Posterior vena cava (tissue), 2 donors: ENCODE data around the gene LRRC34. TPM values are rescaled to one million over a fixed set of nuclear protein-coding genes. Genes with fewer than 3 reads are reported as not detected.

Source experiments
- DNase-seq: peaks from one replicate; pipeline ENCODE4 v3.0.0-alpha.2; 2020; ENCODE audit warnings: low spot score
- intact Hi-C, 2 donors: fragments of 100-400 bp; cut with DNase I; formaldehyde crosslinking; loops; one replicate each; pipeline versions ENCODE4 v1.14.1 to v1.14.2; 2022 to 2023
- total RNA-seq, 2 donors: library from RNA; stranded (reverse); fragmentation: NEBNext Ultra II Directional; extraction: Animal tissue kit (Norgen Biotek cat#: 25700); gene quantifications; one replicate each; pipeline ENCODE4 v1.2.1, GENCODE V29; 2021
- donor health status: DM: yes; HTN: yes; CAD: no.
- donor health status: DM: yes; HTN: yes; CAD: no.

Gene LRRC34
- total RNA-seq, 2 donors from 2014 or later = 1.9 to 4.8 TPM

DNA sequence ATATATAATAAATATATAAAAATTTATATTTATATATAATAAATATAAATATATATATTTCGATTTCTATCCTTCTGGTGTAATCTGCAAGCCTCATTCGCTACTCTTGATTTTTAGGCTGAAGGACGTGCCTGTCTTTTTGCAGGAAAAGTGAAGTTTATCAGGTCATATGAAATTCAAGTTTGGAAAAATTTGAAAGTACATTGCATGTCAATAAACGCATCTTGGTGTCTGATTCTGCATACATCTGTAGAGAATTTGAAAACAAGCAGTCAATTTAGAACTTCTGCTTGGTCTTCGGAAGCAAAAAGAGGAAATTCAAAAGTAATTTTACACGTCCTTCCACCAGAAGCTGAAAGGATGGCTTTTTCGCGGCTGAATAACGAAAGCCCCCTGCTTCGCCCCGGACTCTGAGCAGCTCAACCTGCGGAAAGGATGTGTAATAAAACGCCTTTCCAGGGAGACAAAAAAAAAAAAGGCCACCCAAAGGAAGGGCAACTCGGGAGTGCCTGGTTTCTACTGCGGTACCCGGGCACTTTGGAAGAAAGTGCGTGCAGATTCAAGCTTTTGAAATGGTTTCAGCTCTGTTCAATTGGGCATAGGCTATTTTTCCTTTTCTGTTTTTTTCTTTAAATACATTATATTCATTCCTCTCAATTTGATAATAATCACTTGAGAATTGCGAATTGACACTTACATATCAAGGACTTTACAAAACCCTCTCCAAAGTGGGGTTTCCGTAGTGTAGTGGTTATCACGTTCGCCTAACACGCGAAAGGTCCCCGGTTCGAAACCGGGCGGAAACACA, 41.0 kb downstream of the LRRC34 start:
- intact Hi-C loops = no loop called here
- no peak for DNase-seq

DNA sequence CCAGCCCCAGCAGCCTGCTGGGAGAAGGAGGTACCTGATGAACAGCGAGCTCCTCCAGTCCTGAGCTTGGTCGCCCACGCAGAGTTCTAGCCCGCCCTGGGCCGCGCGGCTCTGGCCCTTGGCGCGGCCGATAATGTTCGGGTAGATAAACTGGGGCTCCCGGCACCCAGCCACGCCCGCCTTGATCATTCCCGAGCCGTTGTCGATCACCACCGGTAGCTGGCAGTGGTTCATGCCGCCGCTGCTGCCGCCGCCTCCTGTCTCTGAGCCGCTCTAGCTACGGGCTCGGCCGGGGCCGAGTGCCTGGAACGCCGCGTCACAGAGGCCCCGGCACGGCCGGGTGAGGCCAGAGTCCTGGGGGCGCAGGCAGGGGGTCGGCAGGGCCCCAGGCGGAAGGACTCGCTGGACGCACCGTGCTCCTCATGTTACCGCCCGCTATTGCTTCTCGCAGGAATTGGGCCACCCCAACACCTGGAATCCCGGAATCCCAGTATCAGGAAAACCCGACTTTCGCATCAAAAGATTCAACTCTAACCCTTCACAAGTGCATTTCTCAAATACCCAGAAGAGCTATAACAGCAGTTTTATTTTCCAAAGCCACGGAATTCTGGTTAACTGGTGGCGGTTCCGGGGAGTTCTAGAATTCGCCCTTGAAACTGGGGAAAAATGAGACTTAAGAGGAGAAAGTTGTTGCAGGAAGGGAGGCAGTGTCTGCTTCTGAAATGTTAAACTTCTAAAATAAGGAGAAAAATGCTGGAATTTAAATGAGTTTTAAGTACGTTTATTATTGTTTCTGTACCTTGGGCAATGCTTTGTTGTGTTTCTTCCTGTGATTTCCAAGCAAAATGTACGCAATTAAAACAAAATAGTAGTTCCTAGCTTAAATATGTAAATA, 43.2 kb downstream of the LRRC34 start, which contains the start of gene ACTRT3:
Gene ACTRT3 (minus strand): TSS at position 275 of the 895 bp plus-strand sequence. CDS start 41 bp downstream, at position 234.
- intact Hi-C loops = no loop called here
- DNase-seq = peak; percentile 92

DNA sequence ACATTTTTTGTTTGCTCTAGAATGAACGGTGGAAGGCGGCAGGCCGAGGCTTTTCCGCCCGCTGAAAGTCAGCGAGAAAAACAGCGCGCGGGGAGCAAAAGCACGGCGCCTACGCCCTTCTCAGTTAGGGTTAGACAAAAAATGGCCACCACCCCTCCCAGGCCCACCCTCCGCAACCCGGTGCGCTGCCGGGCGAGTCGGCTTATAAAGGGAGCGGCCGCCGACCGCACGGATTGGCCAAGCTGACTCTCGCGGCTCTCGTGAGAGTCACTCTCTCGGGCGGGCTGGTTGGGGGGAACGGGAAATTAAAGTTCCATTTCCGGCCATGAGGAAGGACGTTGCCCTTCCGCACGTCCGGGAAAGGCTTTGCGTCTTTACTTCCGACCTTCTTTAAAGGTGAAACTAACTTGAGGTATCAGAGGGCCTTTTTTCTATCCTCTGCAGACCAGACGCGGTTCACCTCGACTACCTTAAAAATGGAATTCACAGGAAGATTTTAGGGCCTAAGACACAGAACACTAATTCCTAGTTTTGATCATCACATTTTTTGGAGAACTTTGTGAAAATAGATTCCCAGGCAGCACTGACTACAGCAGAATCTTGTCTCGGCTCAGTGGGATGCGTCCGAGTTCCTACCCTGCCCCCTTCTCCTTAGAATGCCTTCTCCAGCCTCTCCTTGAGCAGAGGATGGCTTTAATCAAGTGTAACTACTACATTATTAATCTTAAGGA, 47.7 kb downstream of the LRRC34 start, which contains the start of gene TERC:
Gene TERC (minus strand): TSS at position 179 of the 731 bp plus-strand sequence.
- intact Hi-C loops = no loop called here
- peak; percentile 98 for DNase-seq

DNA sequence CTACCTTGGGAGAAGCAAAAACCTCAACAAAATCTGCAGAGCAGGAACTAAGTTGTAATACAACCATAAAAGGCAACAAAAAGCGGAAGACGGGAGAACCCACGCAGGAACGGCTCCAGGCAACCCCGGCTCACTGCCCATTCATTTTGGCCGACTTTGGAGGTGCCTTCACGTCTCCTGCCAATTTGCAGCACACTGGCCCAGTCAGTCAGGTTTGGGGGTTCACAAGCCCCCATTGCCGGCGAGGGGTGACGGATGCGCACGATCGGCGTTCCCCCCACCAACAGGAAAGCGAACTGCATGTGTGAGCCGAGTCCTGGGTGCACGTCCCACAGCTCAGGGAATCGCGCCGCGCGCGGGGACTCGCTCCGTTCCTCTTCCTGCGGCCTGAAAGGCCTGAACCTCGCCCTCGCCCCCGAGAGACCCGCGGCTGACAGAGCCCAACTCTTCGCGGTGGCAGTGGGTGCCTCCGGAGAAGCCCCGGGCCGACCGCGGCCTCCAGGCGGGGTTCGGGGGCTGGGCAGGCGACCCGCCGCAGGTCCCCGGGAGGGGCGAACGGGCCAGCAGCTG, 48.3 kb downstream of the LRRC34 start:
- intact Hi-C loops = no loop called here
- peak; percentile 91 for DNase-seq

DNA sequence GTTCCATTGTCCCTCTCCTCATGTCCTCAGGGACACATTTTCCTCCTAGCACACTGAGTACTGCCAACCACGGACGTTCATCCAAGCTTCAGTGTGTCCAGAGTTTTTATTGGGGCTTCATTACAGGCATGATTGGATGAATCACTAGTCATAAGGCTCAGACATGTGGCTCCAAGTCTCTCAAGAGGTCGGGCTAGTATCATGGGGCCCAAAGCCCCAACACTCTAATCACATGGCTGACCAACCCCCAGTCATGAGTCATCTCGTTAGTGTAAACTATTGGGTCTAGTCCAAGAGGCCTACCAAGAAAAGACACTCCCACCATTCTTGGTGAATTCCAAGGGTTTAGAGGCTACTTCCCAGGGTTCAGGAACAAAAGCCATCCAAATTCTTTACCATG, 52.2 kb downstream of the LRRC34 start:
- DNase-seq = no peak

DNA sequence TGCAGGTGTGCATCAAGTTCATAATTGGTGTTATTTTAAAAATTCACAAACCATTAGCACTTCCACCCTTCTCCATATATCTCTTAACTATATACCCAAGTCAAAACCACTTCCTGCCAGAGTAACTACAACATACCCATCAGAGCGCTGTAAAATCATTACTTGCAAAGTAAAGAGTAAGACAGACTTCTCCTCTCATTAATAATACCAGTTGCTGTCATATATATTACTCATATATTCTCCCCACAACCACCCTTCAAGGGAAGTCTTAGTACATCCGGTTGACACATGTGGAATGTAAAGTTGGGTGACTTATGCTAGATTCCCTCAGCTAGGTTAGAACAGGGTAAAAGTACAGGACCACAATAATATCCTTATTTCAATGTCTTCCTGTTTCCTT, 53.4 kb downstream of the LRRC34 start:
- intact Hi-C loops = no loop called here
- DNase-seq = no peak

More for the DNA sequence above, 52.2 kb downstream of the LRRC34 start:
- intact Hi-C loops = no loop called here

DNA sequence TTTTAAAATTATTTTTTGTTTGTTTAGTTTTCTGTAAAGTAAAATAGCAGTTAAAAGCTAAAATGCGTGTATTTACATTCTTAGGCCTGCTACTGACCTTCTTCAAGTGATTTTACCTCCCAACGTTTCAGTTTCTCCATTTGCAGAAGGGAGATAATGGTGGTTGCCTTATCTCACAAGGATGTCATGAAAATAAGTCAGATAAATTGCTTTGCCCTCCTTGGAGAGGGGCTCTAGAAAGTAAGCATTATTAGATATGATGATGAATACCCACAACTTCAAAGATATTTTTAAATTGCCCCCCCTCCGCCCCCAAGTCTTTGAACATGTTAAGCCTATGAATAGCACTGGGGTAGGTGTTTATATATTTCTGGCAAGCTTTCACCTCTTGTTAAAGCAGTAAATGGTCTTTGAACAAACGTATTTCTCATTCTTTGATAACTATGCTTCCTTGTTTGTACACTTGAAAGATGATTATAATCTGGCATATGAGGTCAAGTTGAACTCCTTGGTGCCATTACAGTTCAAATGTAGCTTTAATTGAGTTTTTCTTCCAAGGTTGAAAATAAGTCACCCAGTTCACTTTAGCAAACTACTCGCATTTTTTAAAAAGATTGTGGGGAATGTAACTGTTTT, 54.2 kb downstream of the LRRC34 start:
- intact Hi-C loops = no loop called here
- DNase-seq = no peak

DNA sequence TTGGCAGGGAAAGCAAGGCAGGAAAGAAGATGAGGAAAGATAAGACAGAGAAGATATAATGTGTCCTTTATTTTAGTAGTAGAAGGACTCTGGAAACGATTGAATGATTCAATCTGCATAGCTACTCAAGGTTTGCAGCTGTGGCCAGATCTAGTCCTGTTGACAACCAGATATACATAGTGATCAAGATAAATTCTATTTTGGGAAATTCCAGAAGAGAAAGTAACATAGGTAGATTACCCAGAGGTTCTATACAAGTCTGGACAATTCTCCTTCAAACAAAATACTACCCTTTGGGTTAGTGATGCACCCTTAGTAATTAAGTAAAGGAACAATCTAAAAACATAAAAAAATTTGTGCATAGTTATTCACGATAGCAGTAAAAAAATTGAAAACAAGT, 57.2 kb downstream of the LRRC34 start:
- DNase-seq = no peak
- intact Hi-C loops = no loop called here

DNA sequence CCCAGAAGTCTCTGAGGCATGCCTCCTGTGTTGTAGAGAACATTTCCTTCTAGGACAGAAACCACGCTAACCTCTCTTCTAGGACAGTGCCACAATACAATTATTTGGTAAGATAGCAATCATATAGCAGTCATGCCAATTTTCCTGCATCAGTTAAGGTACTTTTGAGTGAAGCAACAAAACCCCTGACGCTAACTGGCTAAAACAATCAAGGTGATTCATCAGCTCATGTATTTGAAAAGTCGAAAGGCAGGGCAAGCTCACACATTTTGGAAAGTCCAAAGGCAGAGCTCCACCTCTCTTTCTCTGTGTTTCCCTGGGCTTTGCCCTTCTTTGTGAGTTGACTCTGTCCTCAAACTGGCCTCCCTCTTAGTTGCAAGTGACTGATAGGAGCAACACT, 58.0 kb downstream of the LRRC34 start:
- DNase-seq = no peak
- intact Hi-C loops = no loop called here

DNA sequence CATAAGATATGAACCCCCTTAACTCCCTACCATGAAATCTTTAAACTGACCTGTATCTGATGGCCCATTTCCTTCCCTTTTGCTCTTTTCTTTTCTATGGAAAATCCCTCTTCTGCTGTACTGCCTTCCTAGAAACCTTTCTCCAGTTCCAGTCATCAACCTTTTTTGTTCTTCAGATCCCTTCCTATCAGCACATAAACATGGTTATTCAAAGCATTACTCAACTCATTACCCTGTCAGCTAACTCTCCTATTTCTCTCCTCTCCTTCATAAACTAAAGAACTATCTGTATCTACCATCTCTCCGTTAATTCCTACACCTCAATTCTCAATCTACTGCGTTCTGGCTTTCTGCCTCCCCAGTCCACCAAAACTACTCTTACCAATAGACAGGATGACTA, 60.8 kb downstream of the LRRC34 start:
- DNase-seq = no peak
- intact Hi-C loops = no loop called here

DNA sequence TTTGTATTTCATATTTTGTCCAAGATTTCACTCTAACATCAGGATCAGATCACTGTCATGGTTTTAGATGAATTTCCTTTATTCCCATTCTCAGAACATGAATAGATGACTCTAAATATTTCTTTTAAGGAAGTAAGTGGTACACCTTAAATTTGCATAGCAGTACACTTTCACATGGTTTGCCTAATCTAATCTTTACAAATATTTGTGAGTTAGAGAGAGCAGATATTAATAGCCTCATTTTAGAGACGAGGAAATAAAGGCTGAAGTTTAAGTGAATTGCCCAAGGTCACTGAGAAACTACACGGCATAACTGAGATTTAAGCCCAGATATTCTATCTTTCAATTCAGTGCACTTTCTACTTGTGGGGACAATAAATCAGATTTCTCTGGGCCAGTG, 62.0 kb downstream of the LRRC34 start:
- no peak for DNase-seq
- intact Hi-C loops = no loop called here

DNA sequence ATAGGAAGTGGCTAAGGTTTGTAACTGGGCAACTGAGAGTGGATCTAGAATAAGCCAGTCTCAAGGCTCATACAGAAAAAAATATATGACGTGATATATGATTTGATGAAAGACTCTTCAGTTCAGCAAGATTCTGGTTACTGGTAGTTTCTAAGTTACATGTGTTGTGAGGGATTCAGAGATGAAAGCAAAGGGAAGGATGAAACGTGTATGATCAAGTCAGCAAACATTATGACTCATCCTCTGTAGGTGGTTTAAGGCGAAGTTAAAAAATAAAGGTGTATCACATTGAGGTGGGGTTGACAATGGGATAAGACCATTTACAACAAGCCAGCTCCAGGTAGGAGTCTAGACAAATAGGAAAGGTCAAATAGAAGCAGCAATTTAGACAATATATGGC, 64.0 kb downstream of the LRRC34 start:
- DNase-seq = no peak
- intact Hi-C loops = loop anchor here in 1 of 2 donors (10.0 kb wide), 1 partner anchor 594 kb away; no protein-coding TSS in a partner anchor

DNA sequence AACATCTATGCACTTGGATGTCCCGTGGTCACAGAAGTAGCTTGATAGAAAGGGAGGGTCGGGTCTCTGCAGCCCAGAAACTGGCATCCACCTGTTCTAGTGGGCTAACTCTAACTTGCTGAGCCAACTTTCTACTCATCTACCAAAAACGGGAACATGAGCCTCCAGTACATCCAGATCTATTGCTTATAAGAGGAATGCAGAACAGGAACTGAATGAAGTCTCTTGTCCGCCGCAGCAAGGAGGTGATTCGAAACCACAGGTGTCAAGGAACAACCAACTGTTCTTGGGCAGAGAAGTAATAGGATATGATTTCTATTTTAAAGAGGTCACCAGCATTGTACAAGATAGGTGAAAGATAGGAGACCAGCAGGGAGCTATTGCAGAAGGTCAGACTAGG, 65.8 kb downstream of the LRRC34 start:
- intact Hi-C loops = loop anchor here in 1 of 2 donors (10.0 kb wide), 1 partner anchor 592 kb away; no protein-coding TSS in a partner anchor
- no peak for DNase-seq

DNA sequence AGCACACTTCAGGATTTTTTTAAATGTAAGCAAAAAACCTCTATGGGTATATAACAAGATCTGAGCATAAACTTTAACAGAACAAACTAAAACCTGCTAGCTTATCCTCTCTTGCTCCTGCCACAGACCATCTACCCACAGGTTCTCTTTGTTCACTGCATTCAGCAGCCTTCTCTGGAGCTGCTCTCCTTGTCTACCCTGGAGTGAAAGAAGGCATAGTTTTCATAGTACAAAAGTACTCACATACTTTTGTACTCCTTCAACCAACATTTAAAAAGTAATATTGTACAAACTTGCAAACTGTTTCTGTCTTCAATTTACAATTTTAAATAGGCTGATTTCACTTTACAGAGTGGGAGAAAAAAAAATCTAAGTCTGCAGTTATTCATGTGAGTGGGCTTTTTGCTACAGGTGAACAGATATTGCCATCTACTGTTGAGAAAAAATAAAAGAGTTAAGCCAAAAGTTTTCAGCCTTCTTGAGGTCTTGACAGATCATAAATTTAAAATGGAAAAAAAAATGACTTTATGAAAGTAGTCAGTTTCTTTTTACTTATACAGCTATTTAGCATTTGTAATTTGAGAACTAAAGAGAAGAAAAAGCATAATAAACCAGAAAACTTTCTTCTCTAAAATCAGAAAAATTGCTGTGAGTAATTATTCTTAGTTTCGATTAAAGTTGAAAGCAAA, 68.2 kb downstream of the LRRC34 start:
- DNase-seq = no peak
- intact Hi-C loops = loop anchor here in 1 of 2 donors (10.0 kb wide), 1 partner anchor 590 kb away; no protein-coding TSS in a partner anchor
